Activated gamma-delta T cell (primary cell): ENCODE results near the gene OSBPL8.

Experiments used
- DNase-seq: peaks from one replicate; lab custom pipeline; 2025; lab: John Stamatoyannopoulos, UW

OSBPL8 gene

GRCh38 chr12:76470028-76470939 is 89.3 kb downstream of the OSBPL8 start:
- DNase-seq, result no peak

- no peak for DNase-seq
Measured at GRCh38 chr12:76464631-76465166, 94.9 kb downstream of the OSBPL8 start.

- no peak for DNase-seq
Measured at GRCh38 chr12:76462668-76463224, 96.8 kb downstream of the OSBPL8 start.

GRCh38 chr12:76460807-76461206 is 98.8 kb downstream of the OSBPL8 start:
- DNase-seq, result no peak

GRCh38 chr12:76457818-76458217 is 101.8 kb downstream of the OSBPL8 start:
- no peak for DNase-seq

GRCh38 chr12:76457010-76457409 is 102.6 kb downstream of the OSBPL8 start:
- no peak for DNase-seq

GRCh38 chr12:76455582-76456345 is 103.8 kb downstream of the OSBPL8 start:
- no peak for DNase-seq

- DNase-seq, result no peak
Measured at GRCh38 chr12:76451528-76451927, 108.0 kb downstream of the OSBPL8 start.

- no peak for DNase-seq
Measured at GRCh38 chr12:76450690-76451089, 108.9 kb downstream of the OSBPL8 start.

- DNase-seq, result no peak
Measured at GRCh38 chr12:76449993-76450392, 109.6 kb downstream of the OSBPL8 start.

GRCh38 chr12:76449583-76449982 is 110.0 kb downstream of the OSBPL8 start:
- DNase-seq, result no peak

GRCh38 chr12:76449016-76449415 is 110.6 kb downstream of the OSBPL8 start:
- DNase-seq, result no peak

GRCh38 chr12:76446090-76446489 is 113.5 kb downstream of the OSBPL8 start:
- no peak for DNase-seq

- no peak for DNase-seq
Measured at GRCh38 chr12:76445462-76445861, 114.1 kb downstream of the OSBPL8 start.

GRCh38 chr12:76444408-76444984 is 115.1 kb downstream of the OSBPL8 start:
- no peak for DNase-seq

GRCh38 chr12:76441016-76441415 is 118.6 kb downstream of the OSBPL8 start:
- no peak for DNase-seq

- DNase-seq, result no peak
Measured at GRCh38 chr12:76432733-76433132, 126.8 kb downstream of the OSBPL8 start.

- DNase-seq, result no peak
Measured at GRCh38 chr12:76428117-76428516, 131.5 kb downstream of the OSBPL8 start.

GRCh38 chr12:76426160-76426559 is 133.4 kb downstream of the OSBPL8 start:
- no peak for DNase-seq

GRCh38 chr12:76424941-76425340 is 134.6 kb downstream of the OSBPL8 start:
- no peak for DNase-seq

GRCh38 chr12:76422543-76423438 is 136.8 kb downstream of the OSBPL8 start:
- no peak for DNase-seq
